K562 (cell line): Measurements from ENCODE around the gene SEC14L3. TPM values are rescaled to one million over a fixed set of nuclear protein-coding genes. Genes with fewer than 3 reads are reported as not detected.

Experiments used
- ATAC-seq: fragments of 200-7000 bp; cut with Tn5 transposase; 3 replicates; pipeline ENCODE4 v1.9.1; 2020; ENCODE audit warnings: moderate library complexity
- BruUV-seq: library from RNA; stranded (reverse); fragments of 400-500 nt; replicated peaks from 2 replicates; lab custom pipeline; 2021; lab: Mats Ljungman, UMichigan
- CTCF ChIA-PET: fragments of 300-600 bp; formaldehyde crosslinking; extraction: SDS; loops from one replicate; lab custom pipeline; 2021; ENCODE audit warnings: low intra/inter-chr PET ratio; lab: Yijun Ruan, JAX
- POLR2A ChIA-PET: fragments of 300-600, 350-650 bp; sonication (Branson Sonifier 250); formaldehyde crosslinking; extraction: SDS; loops from one replicate; lab custom pipeline; 2021; ENCODE audit warnings: antibody characterized with exemption, inconsistent platforms; lab: Yijun Ruan, JAX
- DNase-seq, 4 experiments: peaks; one replicate each; pipeline versions ENCODE4 v3.0.0 to v3.0.0-alpha.2; 2011 to 2018; ENCODE audit warnings: low spot score in 3 of 4, mixed read lengths in 3 of 4; ENCODE audit errors: extremely low read depth in 1 of 4
- FAIRE-seq: peaks from 2 replicates; lab custom pipeline; 2011; peaks lifted over from hg19 to GRCh38; lab: Jason Lieb, UNC
- H2AFZ ChIP-seq: 2 replicates; pipeline ENCODE4 v1.6.0; 2011; ENCODE audit warnings: low read depth, low read length, control low read depth, inconsistent platforms
- H3K27ac ChIP-seq: fragments of 200-600 bp; 3 replicates; pipeline ENCODE4 v1.8.0; 2011; ENCODE audit warnings: low read depth, mild to moderate bottlenecking, control low read depth, inconsistent platforms, low read length, moderate library complexity, mixed read lengths; ENCODE audit errors: extremely low read depth
- H3K27me3 ChIP-seq, 2 experiments: fragments of 300-600 bp in 1 of 2; 2 replicates in 1 of 2; 3 replicates in 1 of 2; pipeline versions ENCODE4 v1.6.0 to v1.8.0; 2011; ENCODE audit warnings: inconsistent platforms in 2 of 2, low read length in 2 of 2, mild to moderate bottlenecking in 1 of 2, mixed read lengths in 1 of 2, moderate library complexity in 1 of 2; ENCODE audit not compliant: control insufficient read depth in 2 of 2, insufficient read depth in 2 of 2
- H3K36me3 ChIP-seq: fragments of 300-600 bp; 3 replicates; pipeline ENCODE4 v1.8.0; 2011; ENCODE audit warnings: mild to moderate bottlenecking, low read length, inconsistent platforms; ENCODE audit not compliant: control insufficient read depth, insufficient read depth
- H3K4me1 ChIP-seq, 2 experiments: fragments of 200-600 bp in 1 of 2; replicated peaks in 1 of 2; 2 replicates in 1 of 2; 3 replicates in 1 of 2; pipeline versions ENCODE4 v1.5.1 to v1.8.0; 2011; ENCODE audit warnings: inconsistent platforms in 2 of 2, low read length in 2 of 2, mild to moderate bottlenecking in 1 of 2, mixed read lengths in 1 of 2, moderate library complexity in 1 of 2; ENCODE audit not compliant: control insufficient read depth in 2 of 2, insufficient read depth in 2 of 2
- H3K4me2 ChIP-seq: 2 replicates; pipeline ENCODE4 v1.6.1; 2011; ENCODE audit warnings: low read length, control low read depth, inconsistent platforms, mixed read lengths; ENCODE audit not compliant: insufficient read depth
- H3K4me3 ChIP-seq: fragments of 200-600 bp; sonication (generic), shearing (Covaris generic); 2 replicates; pipeline ENCODE4 v1.5.1; 2016; ENCODE audit warnings: control low read depth, inconsistent platforms
- H3K79me2 ChIP-seq: fragments of 200-600 bp; 3 replicates; pipeline ENCODE4 v1.8.0; 2011; ENCODE audit warnings: low read length, inconsistent platforms; ENCODE audit not compliant: control insufficient read depth, insufficient read depth
- H3K9ac ChIP-seq, 2 experiments: 2 replicates each; pipeline versions ENCODE4 v1.6.0 to v1.6.1; 2011; ENCODE audit warnings: low read depth in 2 of 2, low read length in 2 of 2, control low read depth in 1 of 2, inconsistent platforms in 1 of 2, mild to moderate bottlenecking in 1 of 2, mixed read lengths in 1 of 2; ENCODE audit not compliant: insufficient read depth in 1 of 2
- H3K9me1 ChIP-seq: one replicate; pipeline ENCODE4 v1.6.0; 2011; ENCODE audit warnings: inconsistent platforms, mild to moderate bottlenecking, low read length, moderate library complexity; ENCODE audit not compliant: control insufficient read depth, insufficient read depth
- H3K9me3 ChIP-seq: replicated peaks from 2 replicates; pipeline ENCODE4 v1.5.1; 2011; ENCODE audit warnings: low read depth, low read length, inconsistent platforms; ENCODE audit not compliant: control insufficient read depth, insufficient read depth
- H4K20me1 ChIP-seq: replicated peaks from 2 replicates; pipeline ENCODE4 v1.6.1; 2011; ENCODE audit warnings: low read length, inconsistent platforms, mixed read lengths; ENCODE audit not compliant: control insufficient read depth, insufficient read depth
- BHLHE40 ChIP-seq: IDR thresholded peaks from 2 replicates; pipeline ENCODE4 v1.6.1; 2011; ENCODE audit warnings: low read length, improper control_type of control experiment
- CHD1 ChIP-seq: fragments of 200-600 bp; sonication (generic); IDR thresholded peaks from one replicate; pipeline ENCODE4 v1.6.1; 2012; ENCODE audit warnings: mild to moderate bottlenecking, moderate library complexity, low read length, inconsistent platforms
- FIP1L1 ChIP-seq: fragments of 200-400 bp; formaldehyde crosslinking; IDR thresholded peaks from 2 replicates; pipeline ENCODE4 v1.6.1; 2018; ENCODE audit warnings: mild to moderate bottlenecking, low read depth, low read length; ENCODE audit not compliant: poor library complexity, severe bottlenecking
- MEF2A ChIP-seq: IDR thresholded peaks from 2 replicates; pipeline ENCODE4 v1.6.1; 2011; ENCODE audit warnings: low read depth, mild to moderate bottlenecking, low read length, moderate library complexity; ENCODE audit not compliant: control insufficient read depth
- RBFOX2 ChIP-seq: fragments of 200-400 bp; formaldehyde crosslinking; IDR thresholded peaks from 2 replicates; pipeline ENCODE4 v1.6.1; 2017; ENCODE audit warnings: low read depth, mild to moderate bottlenecking, low read length, moderate library complexity
- SP1 ChIP-seq: sonication (generic); formaldehyde crosslinking; IDR thresholded peaks from 2 replicates; pipeline ENCODE4 v1.8.1; 2022; ENCODE audit warnings: mild to moderate bottlenecking, missing genetic modification reagents
- STAT5B ChIP-seq: fragments of 250-450 bp; sonication (Bioruptor Pico); IDR thresholded peaks from 2 replicates; pipeline ENCODE4 v1.8.0; 2021; ENCODE audit warnings: mild to moderate bottlenecking, inconsistent platforms
- TAF15 ChIP-seq: fragments of 200-400 bp; formaldehyde crosslinking; IDR thresholded peaks from 2 replicates; pipeline ENCODE4 v1.6.1; 2017; ENCODE audit warnings: mild to moderate bottlenecking, low read depth, low read length, moderate library complexity
- ZEB2 ChIP-seq: fragments of 450-650 bp; IDR thresholded peaks from 2 replicates; pipeline ENCODE4 v1.6.1; 2016
- ZNF212 ChIP-seq: fragments of 450-650 bp; formaldehyde crosslinking; IDR thresholded peaks from 2 replicates; pipeline ENCODE4 v1.4.0; 2020; ENCODE audit warnings: mild to moderate bottlenecking
- ZNF436 ChIP-seq: fragments of 250-450, 450-650 bp; sonication (Bioruptor Pico); formaldehyde crosslinking; IDR thresholded peaks from 2 replicates; pipeline ENCODE4 v1.7.0; 2020; ENCODE audit warnings: mild to moderate bottlenecking
- ZNF778 ChIP-seq: fragments of 450-650 bp; formaldehyde crosslinking; IDR thresholded peaks from 2 replicates; pipeline ENCODE4 v1.4.0; 2020; ENCODE audit warnings: mild to moderate bottlenecking, moderate library complexity
- ZNF79 ChIP-seq: fragments of 250-450 bp; sonication (Bioruptor Pico); IDR thresholded peaks from 2 replicates; pipeline ENCODE4 v1.4.0; 2020; ENCODE audit warnings: low read depth, mild to moderate bottlenecking, moderate library complexity
- WGBS: fragments of 100-300 bp; shearing (Covaris generic); methylation state at CpG from one replicate; pipeline ENCODE4 v1.1.6; 2016; ENCODE audit warnings: low coverage, mixed read lengths; ENCODE audit not compliant: insufficient coverage; ENCODE audit errors: missing lambda C conversion rate; 5-methylcytosine and 5-hydroxymethylcytosine counted together
- in situ Hi-C: fragments of 300-500 bp; cut with MboI; formaldehyde crosslinking; loops from 4 replicates; pipeline ENCODE4 v1.15.0; 2018; ENCODE audit warnings: inconsistent platforms, mixed read lengths
- intact Hi-C: fragments of 100-400 bp; cut with micrococcal nuclease; formaldehyde crosslinking; loops from 2 replicates; pipeline ENCODE4 v1.14.2; 2022
- polyA plus RNA-seq, 8 experiments: library from polyadenylated mRNA; depleted of rRNA in 4 of 8; stranded (reverse) in 5 of 8; unstranded in 3 of 8; fragments of >200 nt; fragmentation: Nextera tagmentation in 2 of 8; fragmentation: Illumina TruSeq in 1 of 8; extraction: Ambion mirVana in 2 of 8; extraction: Trizol in 1 of 8; gene quantifications; 2 replicates each; pipeline versions ENCODE4 v1.2.1 to v1.2.3, GENCODE V29; 2011 to 2014; ENCODE audit warnings: inconsistent platforms in 1 of 8, missing spikeins in 1 of 8
- total RNA-seq, 7 experiments: library from RNA; depleted of rRNA in 6 of 7; stranded (reverse); fragments of >200 nt in 6 of 7; fragmentation: Illumina TruSeq in 2 of 7; extraction: Trizol in 2 of 7; gene quantifications; 2 replicates each; pipeline versions ENCODE4 v1.2.1 to v1.2.3, GENCODE V29; 2011 to 2021; ENCODE audit warnings: low replicate concordance in 1 of 7
- TF ChIP-seq, protein P1 (sequence below): fragments of 250-450 bp; sonication (Bioruptor Pico); IDR thresholded peaks from 2 replicates; pipeline ENCODE4 v1.8.0; 2021; ENCODE audit warnings: borderline replicate concordance, mild to moderate bottlenecking, moderate library complexity; ENCODE audit not compliant: poor library complexity, severe bottlenecking

SEC14L3 gene
- total and polyA plus RNA-seq, 9 of the 15 experiments (the other 6 are each of a cell fraction or from before 2014, with no cell fraction given): not detected

DNA sequence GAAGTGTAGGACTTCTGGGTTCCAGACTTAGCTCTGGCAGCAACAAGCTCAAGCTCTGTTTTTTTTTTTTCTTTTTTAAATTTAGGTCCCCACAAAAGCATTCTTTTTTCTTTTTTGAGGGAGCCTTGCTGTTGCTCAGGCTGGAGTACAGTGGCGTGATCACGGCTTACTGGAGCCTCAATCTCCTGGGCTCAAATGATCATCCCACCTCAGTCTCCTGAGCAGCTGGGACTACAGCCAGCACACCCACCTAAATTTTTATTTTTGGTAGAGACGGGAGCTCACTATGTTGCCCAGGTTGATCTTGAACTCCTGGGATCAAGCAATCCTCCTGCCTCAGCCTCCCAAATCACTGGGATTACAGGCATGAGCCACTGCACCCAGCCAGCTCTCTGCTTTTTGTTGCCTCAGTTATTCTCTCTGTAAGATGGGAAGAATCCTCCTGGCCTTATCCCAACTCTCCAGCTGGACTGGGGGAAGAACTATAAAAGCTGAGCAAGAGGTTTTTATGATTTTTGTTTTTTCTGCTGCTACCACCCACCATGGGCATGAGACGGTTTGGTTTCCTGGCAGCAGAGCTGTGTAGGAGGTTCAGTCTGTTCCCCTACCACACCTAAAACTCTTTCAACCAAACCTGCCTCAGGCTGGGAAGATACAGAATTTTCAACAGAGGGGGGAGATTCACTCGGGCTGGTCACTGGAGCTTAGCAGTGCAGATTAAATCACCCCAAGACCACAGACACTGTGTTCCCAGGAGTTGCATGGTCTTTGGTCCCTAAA, 57.9 kb downstream of the SEC14L3 start:
- peaks cover 5% of the 10 kb centered on the region for H4K20me1 ChIP-seq
- H3K9me1 ChIP-seq: peaks cover 2% of the 10 kb centered on the region
- ATAC-seq: no peak
- no peak for DNase-seq
- no TSS peak for BruUV-seq
- peaks cover 26% of the 10 kb centered on the region for H3K36me3 ChIP-seq
- ChIA-PET POLR2A (interaction anchor here (0.6 to 1.9 kb wide), 4 partner anchors 8 to 48 kb away, joined by 3 to 9 read pairs (median 4); partner anchors contain the start of gene SEC14L2), CTCF (no interaction called here)
- H3K27me3 ChIP-seq: no peaks in the 10 kb centered on the region
- H3K79me2 ChIP-seq: peaks cover 2% of the 10 kb centered on the region; the same call in 1 of the 3 replicates
- no peak overlapping the region; a peak in 1 of 4 replicates for H3K9ac ChIP-seq
- intact Hi-C loops: no loop called here
- TF ChIP-seq MEF2A (no peak), BHLHE40 (no peak), ZNF436 (CRISPR knock-in tag) (no peak), ZNF79 (no peak), RBFOX2 (no peak), TAF15 (no peak), SP1 (CRISPR knock-in tag) (no peak), ZNF212 (CRISPR knock-in tag) (no peak), CHD1 (no peak), FIP1L1 (no peak), ZNF778 (CRISPR knock-in tag) (no peak), STAT5B (CRISPR knock-in tag) (no peak), ZEB2 (no peak)
- TF ChIP-seq, protein P1, sequence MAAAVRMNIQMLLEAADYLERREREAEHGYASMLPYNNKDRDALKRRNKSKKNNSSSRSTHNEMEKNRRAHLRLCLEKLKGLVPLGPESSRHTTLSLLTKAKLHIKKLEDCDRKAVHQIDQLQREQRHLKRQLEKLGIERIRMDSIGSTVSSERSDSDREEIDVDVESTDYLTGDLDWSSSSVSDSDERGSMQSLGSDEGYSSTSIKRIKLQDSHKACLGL (CRISPR knock-in tag): no peak
- H3K4me3 ChIP-seq: no peak overlapping the region
- peaks cover 0 to 5% of the 10 kb centered on the region in 2 experiments; a peak in 3 of 5 replicates for H3K4me1 ChIP-seq
- H3K9me3 ChIP-seq: no peaks in the 10 kb centered on the region
- 72% methylated on average over 5 of the region's 5 CpGs for WGBS
- no peak overlapping the region for H3K4me2 ChIP-seq
- in situ Hi-C loops: no loop called here
- no peak overlapping the region for H2AFZ ChIP-seq
- FAIRE-seq: no peak
- H3K27ac ChIP-seq: no peak overlapping the region
